Peyer's patch (tissue), 4 donors: Measurements from ENCODE around the gene PLXNA4.

Experiments used
- POLR2A ChIP-seq, 2 donors: fragments of 450-650 bp; IDR thresholded peaks; one replicate each; pipeline ENCODE4 v1.5.1; 2017; ENCODE audit warnings: antibody characterized with exemption in 2 of 2, mild to moderate bottlenecking in 2 of 2, moderate library complexity in 2 of 2
- TF ChIP-seq, protein P1 (sequence below), 6 experiments: fragments of 450-650 bp in 4 of 6; fragments of 200-600 bp in 2 of 6; sonication (generic) in 1 of 6; IDR thresholded peaks; one replicate each; pipeline ENCODE4 v1.5.1; 2017 to 2019; ENCODE audit warnings: antibody characterized with exemption in 6 of 6, mild to moderate bottlenecking in 3 of 6, moderate library complexity in 1 of 6

DNA sequence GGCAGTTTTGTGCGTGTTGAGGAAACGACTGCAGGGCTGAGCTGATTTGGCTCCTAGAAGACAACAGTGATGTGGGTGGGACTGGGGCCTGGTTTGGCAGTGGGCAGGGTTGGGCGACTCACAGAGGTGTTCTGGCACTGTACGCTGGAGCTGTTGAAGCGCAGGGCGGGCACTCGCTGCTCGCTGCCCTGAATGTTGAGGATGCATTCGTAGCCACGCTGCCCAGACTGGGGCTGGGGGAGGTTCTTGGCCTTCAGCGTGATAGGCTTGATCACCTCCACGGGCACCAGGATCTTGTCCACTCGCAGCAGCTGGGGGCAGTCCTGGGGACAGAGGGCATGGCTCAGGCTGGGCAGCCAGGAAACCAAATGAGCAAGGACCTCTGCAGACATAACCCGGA lies 365.4 kb downstream of the PLXNA4 start:
- TF ChIP-seq, protein P1, sequence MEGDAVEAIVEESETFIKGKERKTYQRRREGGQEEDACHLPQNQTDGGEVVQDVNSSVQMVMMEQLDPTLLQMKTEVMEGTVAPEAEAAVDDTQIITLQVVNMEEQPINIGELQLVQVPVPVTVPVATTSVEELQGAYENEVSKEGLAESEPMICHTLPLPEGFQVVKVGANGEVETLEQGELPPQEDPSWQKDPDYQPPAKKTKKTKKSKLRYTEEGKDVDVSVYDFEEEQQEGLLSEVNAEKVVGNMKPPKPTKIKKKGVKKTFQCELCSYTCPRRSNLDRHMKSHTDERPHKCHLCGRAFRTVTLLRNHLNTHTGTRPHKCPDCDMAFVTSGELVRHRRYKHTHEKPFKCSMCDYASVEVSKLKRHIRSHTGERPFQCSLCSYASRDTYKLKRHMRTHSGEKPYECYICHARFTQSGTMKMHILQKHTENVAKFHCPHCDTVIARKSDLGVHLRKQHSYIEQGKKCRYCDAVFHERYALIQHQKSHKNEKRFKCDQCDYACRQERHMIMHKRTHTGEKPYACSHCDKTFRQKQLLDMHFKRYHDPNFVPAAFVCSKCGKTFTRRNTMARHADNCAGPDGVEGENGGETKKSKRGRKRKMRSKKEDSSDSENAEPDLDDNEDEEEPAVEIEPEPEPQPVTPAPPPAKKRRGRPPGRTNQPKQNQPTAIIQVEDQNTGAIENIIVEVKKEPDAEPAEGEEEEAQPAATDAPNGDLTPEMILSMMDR (IDR thresholded peaks at IDR 0.05): no peak
- TF ChIP-seq POLR2A (IDR thresholded peaks at IDR 0.05): no peak
